SK-N-SH (cell line): Measurements from ENCODE around the gene ARHGAP15. TPM values are rescaled to one million over a fixed set of nuclear protein-coding genes. Genes with fewer than 3 reads are reported as not detected.

Source experiments
- CTCF ChIA-PET: fragments of 300-600, 350-600 bp; formaldehyde crosslinking; extraction: SDS; loops from one replicate; lab custom pipeline; 2021; lab: Yijun Ruan, JAX
- POLR2A ChIA-PET: fragments of 350-600 bp; sonication (Branson Sonifier 250); formaldehyde crosslinking; extraction: SDS; loops from one replicate; lab custom pipeline; 2020; ENCODE audit warnings: antibody characterized with exemption, inconsistent platforms; lab: Yijun Ruan, JAX
- DNase-seq: peaks from one replicate; pipeline ENCODE4 v3.0.0; 2012
- H2AFZ ChIP-seq: fragments of 200-600 bp; sonication (generic); 2 replicates; pipeline ENCODE4 v1.8.1; 2016; ENCODE audit warnings: antibody characterized with exemption, mild to moderate bottlenecking, low read depth
- H3F3A ChIP-seq: fragments of 200-600 bp; sonication (generic); replicated peaks from 2 replicates; pipeline ENCODE3; 2016; ENCODE audit warnings: antibody characterized with exemption, mild to moderate bottlenecking; ENCODE audit not compliant: insufficient read depth
- H3K27ac ChIP-seq, 2 experiments: fragments of 200-500 bp in 1 of 2; fragments of 200-600 bp in 1 of 2; sonication (Bioruptor generic) in 1 of 2; sonication (generic), shearing (Covaris generic) in 1 of 2; 2 replicates each; pipeline versions ENCODE4 v1.5.1 to v1.6.1; 2014 to 2016; ENCODE audit warnings: low read depth in 2 of 2, inconsistent platforms in 1 of 2, low read length in 1 of 2, mild to moderate bottlenecking in 1 of 2, mixed read lengths in 1 of 2
- H3K27me3 ChIP-seq: fragments of 200-600 bp; sonication (generic), shearing (Covaris generic); 2 replicates; pipeline ENCODE4 v1.6.1; 2016; ENCODE audit warnings: mixed run types; ENCODE audit not compliant: insufficient read depth
- H3K36me3 ChIP-seq, 2 experiments: fragments of 200-500 bp in 1 of 2; fragments of 200-600 bp in 1 of 2; sonication (Bioruptor generic) in 1 of 2; sonication (generic) in 1 of 2; replicated peaks in 1 of 2; 2 replicates each; pipeline versions ENCODE3 to v1.5.1; 2014 to 2016; ENCODE audit warnings: low read length in 1 of 2, mild to moderate bottlenecking in 1 of 2; ENCODE audit not compliant: insufficient read depth in 2 of 2, control insufficient read depth in 1 of 2
- H3K4me1 ChIP-seq, 2 experiments: fragments of 200-500 bp in 1 of 2; fragments of 200-600 bp in 1 of 2; sonication (Bioruptor generic) in 1 of 2; sonication (generic), shearing (Covaris generic) in 1 of 2; 2 replicates each; pipeline versions ENCODE4 v1.5.1 to v1.6.1; 2014 to 2016; ENCODE audit warnings: low read depth in 1 of 2, low read length in 1 of 2, mixed run types in 1 of 2; ENCODE audit not compliant: insufficient read depth in 2 of 2, control insufficient read depth in 1 of 2
- H3K4me2 ChIP-seq: fragments of 200-600 bp; sonication (generic), shearing (Covaris generic); 2 replicates; pipeline ENCODE4 v1.6.1; 2017; ENCODE audit warnings: mixed run types
- H3K4me3 ChIP-seq, 2 experiments: fragments of 200-500 bp in 1 of 2; fragments of 200-600 bp in 1 of 2; sonication (Bioruptor generic) in 1 of 2; sonication (generic), shearing (Covaris generic) in 1 of 2; 2 replicates each; pipeline versions ENCODE4 v1.5.1 to v1.8.1; 2014 to 2016; ENCODE audit warnings: low read depth in 2 of 2, inconsistent platforms in 1 of 2, low read length in 1 of 2, mild to moderate bottlenecking in 1 of 2, mixed read lengths in 1 of 2, moderate library complexity in 1 of 2
- H3K79me2 ChIP-seq: fragments of 200-600 bp; sonication (generic); 2 replicates; pipeline ENCODE4 v1.8.1; 2017; ENCODE audit warnings: mild to moderate bottlenecking; ENCODE audit not compliant: insufficient read depth
- H3K9ac ChIP-seq: fragments of 200-600 bp; sonication (generic); 2 replicates; pipeline ENCODE4 v1.6.1; 2017; ENCODE audit warnings: mixed run types
- H3K9me2 ChIP-seq: fragments of 200-600 bp; sonication (generic); 2 replicates; pipeline ENCODE4 v1.6.1; 2017; ENCODE audit warnings: mixed run types
- H3K9me3 ChIP-seq: fragments of 200-600 bp; sonication (generic); 2 replicates; pipeline ENCODE4 v1.6.1; 2017; ENCODE audit warnings: mixed run types, mild to moderate bottlenecking, moderate library complexity
- H4K20me1 ChIP-seq: fragments of 200-600 bp; sonication (generic); 2 replicates; pipeline ENCODE4 v1.6.1; 2017; ENCODE audit warnings: mild to moderate bottlenecking, mixed run types; ENCODE audit not compliant: insufficient read depth
- CTCF ChIP-seq: fragments of 200-600 bp; sonication (generic); IDR thresholded peaks from 2 replicates; pipeline ENCODE4 v1.6.1; 2017; ENCODE audit warnings: antibody characterized with exemption, mild to moderate bottlenecking, moderate library complexity
- ELF1 ChIP-seq: IDR thresholded peaks from 2 replicates; pipeline ENCODE4 v1.4.0; 2012
- EZH2phosphoT487 ChIP-seq: fragments of 200-600 bp; sonication (generic); IDR thresholded peaks from 2 replicates; pipeline ENCODE4 v1.6.1; 2017; ENCODE audit warnings: low read depth, mixed run types, mild to moderate bottlenecking, antibody characterized with exemption, moderate library complexity, borderline replicate concordance
- FOSL2 ChIP-seq: IDR thresholded peaks from 2 replicates; pipeline ENCODE4 v1.4.0; 2012; ENCODE audit warnings: low read depth, mild to moderate bottlenecking, moderate library complexity, borderline replicate concordance
- FOXJ3 ChIP-seq: sonication (generic); formaldehyde crosslinking; IDR thresholded peaks from 2 replicates; pipeline ENCODE4 v1.5.1; 2020; ENCODE audit warnings: mild to moderate bottlenecking, missing genetic modification reagents
- FOXM1 ChIP-seq: IDR thresholded peaks from 2 replicates; pipeline ENCODE4 v1.4.0; 2012; ENCODE audit warnings: low read depth, mild to moderate bottlenecking
- GATA2 ChIP-seq: sonication (generic); formaldehyde crosslinking; IDR thresholded peaks from 2 replicates; pipeline ENCODE4 v1.5.0; 2020; ENCODE audit warnings: mild to moderate bottlenecking, missing genetic modification reagents
- JUND ChIP-seq: IDR thresholded peaks from 2 replicates; pipeline ENCODE4 v1.4.0; 2012
- MAX ChIP-seq: IDR thresholded peaks from 2 replicates; pipeline ENCODE4 v1.4.0; 2012; ENCODE audit warnings: low read depth
- MXI1 ChIP-seq: IDR thresholded peaks from 2 replicates; pipeline ENCODE4 v1.6.1; 2012; ENCODE audit warnings: mild to moderate bottlenecking, low read depth, low read length, improper control_type of control experiment
- NFIC ChIP-seq: IDR thresholded peaks from 2 replicates; pipeline ENCODE4 v1.4.0; 2012; ENCODE audit warnings: borderline replicate concordance
- PBX3 ChIP-seq: IDR thresholded peaks from 2 replicates; pipeline ENCODE4; 2012
- POLR2AphosphoS5 ChIP-seq: IDR thresholded peaks from 2 replicates; pipeline ENCODE4 v1.6.1; 2012; ENCODE audit warnings: low read depth, low read length
- RAD21 ChIP-seq: IDR thresholded peaks from 2 replicates; pipeline ENCODE4 v1.6.1; 2012; ENCODE audit warnings: mild to moderate bottlenecking, low read length
- RCOR1 ChIP-seq: fragments of 150-350 bp; IDR thresholded peaks from 2 replicates; pipeline ENCODE4 v1.6.1; 2017; ENCODE audit warnings: antibody characterized with exemption, low read length
- RFX5 ChIP-seq: IDR thresholded peaks from 2 replicates; pipeline ENCODE4 v1.6.1; 2012; ENCODE audit warnings: mild to moderate bottlenecking, improper control_type of control experiment, low read length
- RXRA ChIP-seq: IDR thresholded peaks from 2 replicates; pipeline ENCODE4 v1.4.0; 2012; ENCODE audit warnings: low read depth, mild to moderate bottlenecking, borderline replicate concordance
- SMC3 ChIP-seq: IDR thresholded peaks from 2 replicates; pipeline ENCODE4 v1.6.1; 2012; ENCODE audit warnings: low read depth, low read length, improper control_type of control experiment
- TAF1 ChIP-seq: IDR thresholded peaks from 2 replicates; pipeline ENCODE4 v1.6.1; 2012; ENCODE audit warnings: low read depth, mild to moderate bottlenecking, low read length, moderate library complexity, borderline replicate concordance
- TCF12 ChIP-seq: IDR thresholded peaks from 2 replicates; pipeline ENCODE4 v1.4.0; 2012
- USF1 ChIP-seq: IDR thresholded peaks from 2 replicates; pipeline ENCODE4 v1.4.0; 2012; ENCODE audit warnings: low read depth, borderline replicate concordance
- USF2 ChIP-seq: fragments of 150-350 bp; IDR thresholded peaks from 2 replicates; pipeline ENCODE4 v1.6.1; 2017; ENCODE audit warnings: antibody characterized with exemption, low read length, low read depth, borderline replicate concordance
- WGBS: methylation state at CpG from one replicate; pipeline ENCODE4 v1.1.6; 2017; ENCODE audit warnings: low lambda C conversion rate; 5-methylcytosine and 5-hydroxymethylcytosine counted together
- polyA plus RNA-seq, 3 experiments: library from polyadenylated mRNA; depleted of rRNA; stranded (reverse); fragments of >200 nt; gene quantifications; 2 replicates each; pipeline ENCODE4 v1.2.3, GENCODE V29; 2012

The ARHGAP15 gene
- polyA plus RNA-seq, 1 of the 3 experiments (the other 2 are of a cell fraction) = not detected

GRCh38 chr2:143474586-143474985 is 345.4 kb downstream of the ARHGAP15 start:
- TF ChIP-seq USF2 (no peak), FOXM1 (no peak), CTCF (no peak), POLR2AphosphoS5 (no peak), JUND (no peak), RAD21 (no peak), ELF1 (no peak), SMC3 (no peak), MAX (no peak), MXI1 (no peak), RXRA (no peak), RCOR1 (no peak), FOXJ3 (CRISPR knock-in tag) (no peak), TCF12 (no peak), RFX5 (no peak)
- 90% methylated on average over 4 of the region's 4 CpGs for WGBS
- Histone ChIP-seq H3K9me2 (no peaks in the 10 kb centered on the region), H3K4me1 (peaks cover 4 to 21% of the 10 kb centered on the region in 2 experiments; a peak in 3 of 4 replicates), H4K20me1 (no peaks in the 10 kb centered on the region), H2AFZ (no peak overlapping the region), H3K27ac (no peak overlapping the region), H3K36me3 (no peaks in the 10 kb centered on the region), H3K9me3 (no peaks in the 10 kb centered on the region), H3K27me3 (no peaks in the 10 kb centered on the region), H3K4me3 (no peak overlapping the region), H3F3A (no peaks in the 10 kb centered on the region), H3K79me2 (no peaks in the 10 kb centered on the region), H3K9ac (no peak overlapping the region), H3K4me2 (no peak overlapping the region)
- no peak for DNase-seq
- ChIA-PET CTCF (no interaction called here), POLR2A (no interaction called here)

GRCh38 chr2:143475041-143475776 is 346.0 kb downstream of the ARHGAP15 start:
- H3K4me1 ChIP-seq = peaks cover 4 to 21% of the 10 kb centered on the region in 2 experiments; a peak in 3 of 4 replicates
- ChIA-PET POLR2A (no interaction called here), CTCF (interaction anchor here (0.8 kb wide), 1 partner anchor 9 kb away, joined by 3 read pairs; no protein-coding TSS in a partner anchor)
- DNase-seq = no peak
- no peak overlapping the region for H3K4me3 ChIP-seq
- H2AFZ ChIP-seq = no peak overlapping the region
- no peaks in the 10 kb centered on the region for H3K36me3 ChIP-seq
- H3K27me3 ChIP-seq = no peaks in the 10 kb centered on the region
- 95% methylated on average over 7 of the region's 7 CpGs for WGBS
- H3K4me2 ChIP-seq = no peak overlapping the region
- H3F3A ChIP-seq = no peaks in the 10 kb centered on the region
- no peaks in the 10 kb centered on the region for H3K9me3 ChIP-seq
- H3K79me2 ChIP-seq = no peaks in the 10 kb centered on the region
- H3K9me2 ChIP-seq = no peaks in the 10 kb centered on the region
- H3K27ac ChIP-seq = no peak overlapping the region
- no peaks in the 10 kb centered on the region for H4K20me1 ChIP-seq
- H3K9ac ChIP-seq = no peak overlapping the region
- TF ChIP-seq NFIC = no peak
- no peak for TF ChIP-seq PBX3
- TF ChIP-seq FOXM1 = no peak
- no peak for TF ChIP-seq GATA2 (CRISPR knock-in tag)
- no peak for TF ChIP-seq TAF1
- no peak for TF ChIP-seq FOSL2
- no peak for TF ChIP-seq ELF1
- no peak for TF ChIP-seq CTCF
- TF ChIP-seq EZH2phosphoT487 = no peak
- no peak for TF ChIP-seq RFX5
- no peak for TF ChIP-seq USF1
